NT2/D1 (cell line): ENCODE measurements around the gene LRRK1.

ENCODE experiments used
- DNase-seq: peaks from one replicate; pipeline ENCODE4 v3.0.0-alpha.2; 2011; ENCODE audit warnings: low read depth, low spot score
- H3K27me3 ChIP-seq: 2 replicates; pipeline ENCODE4 v1.6.0; 2011; ENCODE audit warnings: mild to moderate bottlenecking; ENCODE audit not compliant: insufficient read length, insufficient read depth
- H3K36me3 ChIP-seq: 2 replicates; pipeline ENCODE4 v1.6.1; 2011; ENCODE audit warnings: mild to moderate bottlenecking, low read length, mixed read lengths; ENCODE audit not compliant: insufficient read depth, insufficient read length
- H3K4me1 ChIP-seq: 2 replicates; pipeline ENCODE4 v1.5.1; 2011; ENCODE audit not compliant: insufficient read depth, insufficient read length
- H3K4me3 ChIP-seq: 2 replicates; pipeline ENCODE4 v1.5.1; 2011; ENCODE audit warnings: low read depth; ENCODE audit not compliant: insufficient read length
- H3K9ac ChIP-seq: 2 replicates; pipeline ENCODE4 v1.6.0; 2011; ENCODE audit warnings: low read depth; ENCODE audit not compliant: insufficient read length
- H3K9me3 ChIP-seq: 2 replicates; pipeline ENCODE4 v1.5.1; 2011; ENCODE audit warnings: mild to moderate bottlenecking, low read length; ENCODE audit not compliant: insufficient read depth
- SUZ12 ChIP-seq: IDR thresholded peaks from 2 replicates; pipeline ENCODE4 v1.6.1; 2011; ENCODE audit not compliant: insufficient read length, insufficient read depth; ENCODE audit errors: extremely low read depth
- YY1 ChIP-seq: IDR thresholded peaks from 2 replicates; pipeline ENCODE4 v1.6.1; 2011; ENCODE audit not compliant: insufficient read length, insufficient read depth
- ZNF274 ChIP-seq: IDR thresholded peaks from 2 replicates; pipeline ENCODE4 v1.6.1; 2011; ENCODE audit warnings: mild to moderate bottlenecking, low read depth, low read length

The LRRK1 gene

GRCh38 chr15:101009176-101009575, 90.0 kb downstream of the LRRK1 start:
- Histone ChIP-seq H3K27me3 (peaks cover 9% of the 10 kb centered on the region), H3K9me3 (peaks cover 19% of the 10 kb centered on the region; the same call in 1 of the 2 replicates), H3K4me1 (peaks cover 15% of the 10 kb centered on the region), H3K4me3 (no peak overlapping the region), H3K9ac (no peak overlapping the region), H3K36me3 (no peaks in the 10 kb centered on the region)
- DNase-seq: no peak
- TF ChIP-seq YY1 (no peak), ZNF274 (no peak), SUZ12 (no peak)

- peaks cover 4% of the 10 kb centered on the region; the same call in 1 of the 2 replicates for H3K9me3 ChIP-seq
- TF ChIP-seq YY1: no peak
- no peak for TF ChIP-seq SUZ12
- no peak for TF ChIP-seq ZNF274
- H3K9ac ChIP-seq: no peak overlapping the region
- no peak for DNase-seq
- peaks cover 20% of the 10 kb centered on the region for H3K4me1 ChIP-seq
- H3K27me3 ChIP-seq: peaks cover 9% of the 10 kb centered on the region
- no peak overlapping the region for H3K4me3 ChIP-seq
- peaks cover 3% of the 10 kb centered on the region for H3K36me3 ChIP-seq
Measured at GRCh38 chr15:101010781-101011180, 91.6 kb downstream of the LRRK1 start.

GRCh38 chr15:101012326-101013200, 93.4 kb downstream of the LRRK1 start:
- Histone ChIP-seq H3K4me3 (no peak overlapping the region), H3K27me3 (peaks cover 2% of the 10 kb centered on the region), H3K9ac (no peak overlapping the region), H3K4me1 (peaks cover 18% of the 10 kb centered on the region), H3K36me3 (peaks cover 3% of the 10 kb centered on the region), H3K9me3 (no peaks in the 10 kb centered on the region; the same call in 1 of the 2 replicates)
- TF ChIP-seq ZNF274 (no peak), YY1 (no peak), SUZ12 (no peak)
- no peak for DNase-seq

DNA sequence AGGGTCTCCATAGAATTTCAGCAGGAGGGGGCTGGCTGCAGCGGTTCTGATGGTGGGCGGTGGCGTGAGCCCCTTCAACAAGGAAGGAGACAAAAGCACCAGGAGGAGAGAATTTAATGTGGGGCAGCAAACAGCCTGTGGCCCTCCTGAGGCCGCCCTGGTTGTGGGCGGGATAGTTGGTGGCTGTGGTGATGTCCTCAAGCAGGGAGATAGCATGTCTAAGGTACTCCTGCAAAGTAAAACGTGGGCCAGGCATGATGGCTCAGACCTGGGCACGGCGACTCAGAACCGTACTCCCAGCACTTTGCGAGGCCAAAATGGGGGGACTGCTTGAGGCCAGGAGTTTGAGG, 94.0 kb downstream of the LRRK1 start:
- H3K4me3 ChIP-seq: no peak overlapping the region
- no peaks in the 10 kb centered on the region; the same call in 1 of the 2 replicates for H3K9me3 ChIP-seq
- peaks cover 3% of the 10 kb centered on the region for H3K36me3 ChIP-seq
- peaks cover 17% of the 10 kb centered on the region for H3K4me1 ChIP-seq
- no peaks in the 10 kb centered on the region for H3K27me3 ChIP-seq
- no peak overlapping the region for H3K9ac ChIP-seq
- no peak for DNase-seq
- TF ChIP-seq YY1: no peak

GRCh38 chr15:101013769-101014675, 94.9 kb downstream of the LRRK1 start:
- no peak overlapping the region for H3K9ac ChIP-seq
- DNase-seq: no peak
- TF ChIP-seq SUZ12 (no peak), ZNF274 (no peak), YY1 (no peak)
- H3K9me3 ChIP-seq: no peaks in the 10 kb centered on the region; the same call in 1 of the 2 replicates
- no peak overlapping the region for H3K4me3 ChIP-seq
- H3K27me3 ChIP-seq: no peaks in the 10 kb centered on the region
- H3K4me1 ChIP-seq: peaks cover 17% of the 10 kb centered on the region
- H3K36me3 ChIP-seq: peaks cover 3% of the 10 kb centered on the region

DNA sequence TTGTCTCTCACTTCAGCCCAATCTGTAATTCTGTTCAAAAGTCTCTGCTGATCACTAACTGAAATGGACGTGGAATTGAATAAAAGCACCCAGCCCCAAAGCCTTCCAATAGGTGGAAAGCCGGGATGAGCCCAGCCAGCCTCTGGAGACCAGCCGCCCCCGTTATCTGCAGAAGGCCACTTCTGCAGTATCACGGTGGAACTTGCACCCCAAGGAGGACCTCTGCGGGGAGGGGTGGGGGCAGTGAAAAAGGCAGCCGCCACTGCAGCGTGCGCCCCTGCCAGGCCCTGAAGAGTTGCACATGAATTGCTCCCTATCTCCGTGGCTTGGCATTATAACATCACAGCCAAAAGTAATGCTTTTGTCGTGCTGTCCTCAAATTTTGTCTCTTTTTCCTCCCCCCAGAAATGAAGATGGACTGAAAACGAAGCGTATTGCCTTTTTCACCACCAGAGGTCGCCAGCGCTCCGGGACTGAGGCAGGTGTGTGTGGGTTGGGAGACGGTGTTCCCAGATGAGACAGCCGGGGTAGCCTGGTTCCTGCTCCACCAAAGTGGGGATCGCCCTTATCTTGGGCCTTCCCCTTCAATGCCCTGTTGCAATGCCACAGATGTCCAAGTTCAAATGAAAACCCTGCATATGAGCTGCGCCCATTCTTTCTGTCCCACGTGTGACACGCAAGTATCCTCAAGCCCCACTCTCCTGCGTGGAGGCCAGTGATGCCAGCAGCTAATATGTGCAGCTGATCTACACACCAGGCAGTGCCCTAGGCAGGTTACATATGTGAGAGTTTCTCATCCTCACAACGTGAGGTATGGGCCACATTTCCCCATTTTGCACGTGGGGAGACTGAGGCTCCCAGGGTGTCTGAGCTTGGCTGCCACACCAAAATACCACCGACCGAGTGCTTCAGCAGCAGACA, 96.0 kb downstream of the LRRK1 start:
- Histone ChIP-seq H3K9ac (peak overlapping the region; percentile 24), H3K9me3 (no peaks in the 10 kb centered on the region; the same call in 1 of the 2 replicates), H3K27me3 (no peaks in the 10 kb centered on the region), H3K4me3 (no peak overlapping the region), H3K4me1 (peaks cover 17% of the 10 kb centered on the region), H3K36me3 (peaks cover 3% of the 10 kb centered on the region)
- TF ChIP-seq SUZ12 (no peak), YY1 (no peak), ZNF274 (no peak)
- peak; percentile 76 for DNase-seq
